A673 (cell line): Measurements from ENCODE around the gene CCM2.

Source experiments
- EZH2 ChIP-seq: fragments of 200-600 bp; sonication (generic); IDR thresholded peaks from 2 replicates; pipeline ENCODE4 v1.6.1; 2017; ENCODE audit warnings: borderline replicate concordance, low read depth, mild to moderate bottlenecking, mixed read lengths, antibody characterized with exemption, low read length; ENCODE audit not compliant: poor library complexity, severe bottlenecking
- TF ChIP-seq, protein P1 (sequence below): fragments of 300-800, 200-600 bp; sonication (generic); conservative IDR thresholded peaks from 2 replicates; pipeline ENCODE4 v1.5.1; 2017; ENCODE audit warnings: low read depth, mild to moderate bottlenecking, antibody characterized with exemption, low read length, moderate library complexity, mixed read lengths

DNA sequence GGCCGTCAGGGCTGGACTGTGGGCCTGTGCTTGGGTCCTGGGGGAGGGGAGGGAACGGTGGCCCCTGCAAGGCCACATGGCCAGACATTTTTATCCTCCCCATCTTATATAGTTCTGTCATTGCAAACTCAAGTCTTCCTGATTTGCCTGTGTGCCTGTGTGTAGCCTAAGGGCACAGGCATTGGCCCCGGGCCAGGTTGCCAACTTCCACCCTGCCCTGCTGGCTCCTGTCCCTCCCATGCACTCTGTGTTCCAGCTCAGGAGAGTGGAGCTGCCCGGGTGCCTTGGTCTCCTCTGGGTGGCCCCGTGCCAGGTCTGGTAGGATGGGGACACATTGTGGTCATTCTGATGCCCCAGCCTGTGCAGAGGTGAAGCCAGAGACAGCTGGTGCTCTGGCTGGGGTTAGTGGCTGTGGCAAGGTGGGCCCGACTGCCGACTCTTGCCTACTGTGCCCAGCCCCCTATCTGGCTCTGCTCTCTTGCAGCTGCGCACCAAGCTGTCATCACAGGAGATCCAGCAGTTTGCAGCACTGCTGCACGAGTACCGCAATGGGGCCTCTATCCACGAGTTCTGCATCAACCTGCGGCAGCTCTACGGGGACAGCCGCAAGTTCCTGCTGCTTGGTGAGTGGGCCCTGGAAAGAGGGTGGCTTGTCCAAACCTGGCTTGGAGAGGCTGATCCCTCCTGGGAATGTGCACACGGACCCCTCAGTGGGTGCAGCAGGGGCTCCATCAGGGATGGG, 74.0 kb downstream of the CCM2 start:
- TF ChIP-seq, protein P1, sequence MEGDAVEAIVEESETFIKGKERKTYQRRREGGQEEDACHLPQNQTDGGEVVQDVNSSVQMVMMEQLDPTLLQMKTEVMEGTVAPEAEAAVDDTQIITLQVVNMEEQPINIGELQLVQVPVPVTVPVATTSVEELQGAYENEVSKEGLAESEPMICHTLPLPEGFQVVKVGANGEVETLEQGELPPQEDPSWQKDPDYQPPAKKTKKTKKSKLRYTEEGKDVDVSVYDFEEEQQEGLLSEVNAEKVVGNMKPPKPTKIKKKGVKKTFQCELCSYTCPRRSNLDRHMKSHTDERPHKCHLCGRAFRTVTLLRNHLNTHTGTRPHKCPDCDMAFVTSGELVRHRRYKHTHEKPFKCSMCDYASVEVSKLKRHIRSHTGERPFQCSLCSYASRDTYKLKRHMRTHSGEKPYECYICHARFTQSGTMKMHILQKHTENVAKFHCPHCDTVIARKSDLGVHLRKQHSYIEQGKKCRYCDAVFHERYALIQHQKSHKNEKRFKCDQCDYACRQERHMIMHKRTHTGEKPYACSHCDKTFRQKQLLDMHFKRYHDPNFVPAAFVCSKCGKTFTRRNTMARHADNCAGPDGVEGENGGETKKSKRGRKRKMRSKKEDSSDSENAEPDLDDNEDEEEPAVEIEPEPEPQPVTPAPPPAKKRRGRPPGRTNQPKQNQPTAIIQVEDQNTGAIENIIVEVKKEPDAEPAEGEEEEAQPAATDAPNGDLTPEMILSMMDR, result no peak
- no peak for TF ChIP-seq EZH2
